Caco-2 (cell line): ENCODE results near the gene SUMO3. TPM values are rescaled to one million over a fixed set of nuclear protein-coding genes. Genes with fewer than 3 reads are reported as not detected.

Experiments
- BruUV-seq: library from RNA; stranded (reverse); fragments of 400-500 nt; replicated peaks from 2 replicates; lab custom pipeline; 2021; lab: Mats Ljungman, UMichigan
- CTCF ChIA-PET: fragments of 300-600 bp; sonication (Branson Sonifier 250); formaldehyde crosslinking; loops from one replicate; lab custom pipeline; 2022; ENCODE audit warnings: antibody characterized with exemption; lab: Charles Lee
- POLR2A ChIA-PET: fragments of 300-600 bp; sonication (Branson Sonifier 250); formaldehyde crosslinking; loops from one replicate; lab custom pipeline; 2022; ENCODE audit warnings: antibody characterized with exemption; lab: Charles Lee
- DNase-seq, 2 experiments: peaks; one replicate each; pipeline versions ENCODE4 v3.0.0 to v3.0.0-alpha.2; 2020 to 2022
- H3K27me3 ChIP-seq: replicated peaks from 2 replicates; pipeline ENCODE4 v1.6.0; 2011; ENCODE audit warnings: low read length; ENCODE audit not compliant: control insufficient read depth, insufficient read depth
- H3K36me3 ChIP-seq: 2 replicates; pipeline ENCODE4 v1.5.1; 2011; ENCODE audit warnings: low read length; ENCODE audit not compliant: control insufficient read depth, insufficient read depth
- H3K4me1 ChIP-seq: fragments of 250-450 bp; sonication (Bioruptor Pico); 2 replicates; pipeline ENCODE4 v1.5.1; 2020; ENCODE audit warnings: mild to moderate bottlenecking
- H3K4me3 ChIP-seq: 2 replicates; pipeline ENCODE4 v1.5.1; 2011; ENCODE audit warnings: low read depth, mild to moderate bottlenecking, control low read depth, low read length
- H3K9me3 ChIP-seq: fragments of 250-450 bp; sonication (Bioruptor Pico); 2 replicates; pipeline ENCODE4 v1.5.1; 2020; ENCODE audit warnings: mild to moderate bottlenecking, moderate library complexity
- H3K27ac Mint-ChIP-seq: one replicate; pipeline ENCODE4 v1.8.0; 2022; ENCODE audit warnings: mixed read lengths; ENCODE audit not compliant: unreplicated experiment
- H3K27me3 Mint-ChIP-seq: one replicate; pipeline ENCODE4 v1.8.0; 2022; ENCODE audit warnings: mixed read lengths; ENCODE audit not compliant: insufficient read depth, unreplicated experiment
- H3K36me3 Mint-ChIP-seq: one replicate; pipeline ENCODE4 v1.8.0; 2022; ENCODE audit warnings: mild to moderate bottlenecking, mixed read lengths; ENCODE audit not compliant: insufficient read depth, unreplicated experiment
- H3K4me1 Mint-ChIP-seq: one replicate; pipeline ENCODE4 v1.8.0; 2022; ENCODE audit warnings: low read depth, mixed read lengths; ENCODE audit not compliant: unreplicated experiment
- H3K4me3 Mint-ChIP-seq: one replicate; pipeline ENCODE4 v1.8.0; 2022; ENCODE audit warnings: mild to moderate bottlenecking, moderate library complexity, mixed read lengths; ENCODE audit not compliant: unreplicated experiment
- H3K9me3 Mint-ChIP-seq: one replicate; pipeline ENCODE4 v1.8.0; 2022; ENCODE audit warnings: mixed read lengths; ENCODE audit not compliant: unreplicated experiment
- CTCF ChIP-seq, 2 experiments: fragments of 200-600 bp in 1 of 2; IDR thresholded peaks; 1 replicate in 1 of 2; 2 replicates in 1 of 2; pipeline versions ENCODE4 v1.5.1 to v1.8.0; 2011 to 2022; ENCODE audit warnings: antibody characterized with exemption in 1 of 2, control low read depth in 1 of 2, inconsistent platforms in 1 of 2, low read depth in 1 of 2, low read length in 1 of 2, mild to moderate bottlenecking in 1 of 2, moderate library complexity in 1 of 2; ENCODE audit not compliant: insufficient read depth in 1 of 2, severe bottlenecking in 1 of 2, unreplicated experiment in 1 of 2
- intact Hi-C: fragments of 100-400 bp; cut with micrococcal nuclease; formaldehyde crosslinking; loops from one replicate; pipeline ENCODE4 v1.10.0; 2022; ENCODE audit not compliant: unreplicated experiment
- total RNA-seq: library from RNA; stranded (reverse); gene quantifications from 2 replicates; pipeline ENCODE4 v1.2.3, GENCODE V29; 2022

Gene SUMO3
- total RNA-seq, 1 experiment from 2014 or later = 118 TPM

- no peaks in the 10 kb centered on the region for H3K9me3 Mint-ChIP-seq
- ChIA-PET CTCF (no interaction called here), POLR2A (no interaction called here)
- H3K27me3 ChIP-seq = no peaks in the 10 kb centered on the region
- H3K4me3 ChIP-seq = no peak overlapping the region
- H3K4me1 Mint-ChIP-seq = no peaks in the 10 kb centered on the region
- H3K9me3 ChIP-seq = no peaks in the 10 kb centered on the region
- no peaks in the 10 kb centered on the region; the same call in 1 of the 2 replicates for H3K36me3 ChIP-seq
- BruUV-seq = no TSS peak
- H3K27me3 Mint-ChIP-seq = no peaks in the 10 kb centered on the region
- no peak for TF ChIP-seq CTCF (IDR thresholded peaks at IDR 0.05; ENCODE audit: insufficient read depth in 1 of 2, low read depth in 1 of 2, low read length in 1 of 2, severe bottlenecking in 1 of 2, unreplicated experiment in 1 of 2)
- H3K27ac Mint-ChIP-seq = no peak overlapping the region
- intact Hi-C loops = no loop called here
- DNase-seq = no peak
- H3K36me3 Mint-ChIP-seq = peaks cover 85% of the 10 kb centered on the region
- H3K4me1 ChIP-seq = peaks cover 1% of the 10 kb centered on the region
- no peak overlapping the region for H3K4me3 Mint-ChIP-seq
Observed at GRCh38 chr21:44855572-44855971, 37.7 kb upstream of the SUMO3 start.

GRCh38 chr21:44854664-44855446, 37.0 kb upstream of the SUMO3 start:
- BruUV-seq = no TSS peak
- no peak for DNase-seq
- H3K4me3 ChIP-seq = no peak overlapping the region
- no peak for TF ChIP-seq CTCF (IDR thresholded peaks at IDR 0.05; ENCODE audit: insufficient read depth in 1 of 2, low read depth in 1 of 2, low read length in 1 of 2, severe bottlenecking in 1 of 2, unreplicated experiment in 1 of 2)
- H3K4me1 Mint-ChIP-seq = no peaks in the 10 kb centered on the region
- H3K27ac Mint-ChIP-seq = no peak overlapping the region
- no peaks in the 10 kb centered on the region; the same call in 1 of the 2 replicates for H3K36me3 ChIP-seq
- H3K27me3 ChIP-seq = no peaks in the 10 kb centered on the region
- no peak overlapping the region for H3K4me3 Mint-ChIP-seq
- no peaks in the 10 kb centered on the region for H3K9me3 Mint-ChIP-seq
- H3K27me3 Mint-ChIP-seq = no peaks in the 10 kb centered on the region
- POLR2A ChIA-PET = no interaction called here
- intact Hi-C loops = no loop called here
- CTCF ChIA-PET = no interaction called here
- H3K4me1 ChIP-seq = peaks cover 8% of the 10 kb centered on the region
- H3K9me3 ChIP-seq = no peaks in the 10 kb centered on the region
- peaks cover 85% of the 10 kb centered on the region for H3K36me3 Mint-ChIP-seq

- Histone ChIP-seq H3K4me1 (peaks cover 12% of the 10 kb centered on the region), H3K4me3 (no peak overlapping the region), H3K27me3 (no peaks in the 10 kb centered on the region), H3K9me3 (no peaks in the 10 kb centered on the region), H3K36me3 (no peaks in the 10 kb centered on the region; the same call in 1 of the 2 replicates)
- Mint-ChIP-seq H3K36me3 (peaks cover 82% of the 10 kb centered on the region), H3K27ac (no peak overlapping the region), H3K9me3 (no peaks in the 10 kb centered on the region), H3K4me1 (no peaks in the 10 kb centered on the region), H3K27me3 (no peaks in the 10 kb centered on the region), H3K4me3 (no peak overlapping the region)
- no TSS peak for BruUV-seq
- ChIA-PET POLR2A (no interaction called here), CTCF (no interaction called here)
- TF ChIP-seq CTCF (IDR thresholded peaks at IDR 0.05; ENCODE audit: insufficient read depth in 1 of 2, low read depth in 1 of 2, low read length in 1 of 2, severe bottlenecking in 1 of 2, unreplicated experiment in 1 of 2) = no peak
- intact Hi-C loops = no loop called here
- DNase-seq = no peak
Observed at GRCh38 chr21:44854391-44854663, 36.5 kb upstream of the SUMO3 start.
